Ishikawa (cell line): ENCODE data around the gene MYL10.
A peak's percentile ranks its signal among the peaks of the same experiment; 100 is the strongest.

Experiments used
- CEBPB ChIP-seq: IDR thresholded peaks from 2 replicates; pipeline ENCODE4 v1.6.1; 2012
- CREB1 ChIP-seq: IDR thresholded peaks from 2 replicates; pipeline ENCODE4 v1.6.1; 2012; ENCODE audit warnings: low read depth
- EGR1 ChIP-seq: IDR thresholded peaks from 2 replicates; pipeline ENCODE4 v1.6.1; 2012
- EP300 ChIP-seq: IDR thresholded peaks from 2 replicates; pipeline ENCODE4 v1.6.1; 2012; ENCODE audit warnings: borderline replicate concordance
- FOXM1 ChIP-seq: IDR thresholded peaks from 2 replicates; pipeline ENCODE4 v1.6.1; 2012; ENCODE audit warnings: low read depth, borderline replicate concordance
- MAX ChIP-seq: IDR thresholded peaks from 2 replicates; pipeline ENCODE4 v1.6.1; 2012
- NFIC ChIP-seq: IDR thresholded peaks from 2 replicates; pipeline ENCODE4 v1.6.1; 2012
- RAD21 ChIP-seq: IDR thresholded peaks from 2 replicates; pipeline ENCODE4 v1.6.1; 2012; ENCODE audit warnings: low read depth
- REST ChIP-seq: IDR thresholded peaks from 2 replicates; pipeline ENCODE4 v1.6.1; 2012; ENCODE audit warnings: low read depth, mild to moderate bottlenecking
- TAF1 ChIP-seq: IDR thresholded peaks from 2 replicates; pipeline ENCODE4 v1.6.1; 2012; ENCODE audit warnings: low read depth, mild to moderate bottlenecking
- TCF12 ChIP-seq: IDR thresholded peaks from 2 replicates; pipeline ENCODE4 v1.6.1; 2012; ENCODE audit warnings: low read depth
- TEAD4 ChIP-seq: IDR thresholded peaks from 2 replicates; pipeline ENCODE4 v1.6.1; 2012
- USF1 ChIP-seq: IDR thresholded peaks from 2 replicates; pipeline ENCODE4 v1.6.1; 2012
- YY1 ChIP-seq: IDR thresholded peaks from 2 replicates; pipeline ENCODE4 v1.6.1; 2012; ENCODE audit warnings: low read depth
- ZBTB7A ChIP-seq: IDR thresholded peaks from 2 replicates; pipeline ENCODE4 v1.6.1; 2012; ENCODE audit warnings: low read depth

MYL10 gene

GRCh38 chr7:101673315-101673714 lies 44.2 kb upstream of the MYL10 start:
- no peak for TF ChIP-seq EP300
- TF ChIP-seq TEAD4, result no peak
- TF ChIP-seq USF1, result no peak
- TF ChIP-seq CEBPB, result no peak
- TF ChIP-seq TCF12, result no peak
- no peak for TF ChIP-seq NFIC
- TF ChIP-seq TAF1, result no peak

GRCh38 chr7:101671371-101672356 lies 42.6 kb upstream of the MYL10 start:
- TF ChIP-seq YY1 (no peak), TCF12 (peak; percentile 20; the same call in 1 of the 2 replicates), NFIC (peak; percentile 59)

- TF ChIP-seq RAD21, result peak; percentile 31; the same call in 1 of the 2 replicates
- no peak for TF ChIP-seq MAX
Observed at GRCh38 chr7:101669307-101669706, 40.2 kb upstream of the MYL10 start.

GRCh38 chr7:101668726-101669125 lies 39.6 kb upstream of the MYL10 start:
- TF ChIP-seq REST, result no peak
- TF ChIP-seq EGR1, result no peak
- TF ChIP-seq CEBPB, result no peak
- TF ChIP-seq RAD21, result no peak
- TF ChIP-seq MAX, result no peak
- no peak for TF ChIP-seq ZBTB7A
- TF ChIP-seq USF1, result no peak
- TF ChIP-seq NFIC, result no peak
- TF ChIP-seq CREB1, result no peak
- TF ChIP-seq YY1, result no peak

- no peak for TF ChIP-seq TCF12
- TF ChIP-seq TEAD4, result no peak
- TF ChIP-seq EGR1, result no peak
- no peak for TF ChIP-seq ZBTB7A
Observed at GRCh38 chr7:101667920-101668319, 38.8 kb upstream of the MYL10 start.

GRCh38 chr7:101667399-101667798 lies 38.3 kb upstream of the MYL10 start:
- TF ChIP-seq TEAD4 (no peak), USF1 (no peak)

GRCh38 chr7:101666741-101667140 lies 37.6 kb upstream of the MYL10 start:
- TF ChIP-seq CEBPB (no peak), YY1 (no peak)

GRCh38 chr7:101666293-101666692 lies 37.2 kb upstream of the MYL10 start:
- no peak for TF ChIP-seq YY1
- TF ChIP-seq ZBTB7A, result no peak
- TF ChIP-seq NFIC, result no peak
- TF ChIP-seq CEBPB, result no peak
- no peak for TF ChIP-seq TEAD4
- TF ChIP-seq FOXM1, result no peak

GRCh38 chr7:101664893-101665471 lies 35.9 kb upstream of the MYL10 start:
- TF ChIP-seq CREB1 (no peak), REST (no peak), RAD21 (no peak), ZBTB7A (no peak), EP300 (no peak)
